ENCODE results near the gene TADA2A.

DNA sequence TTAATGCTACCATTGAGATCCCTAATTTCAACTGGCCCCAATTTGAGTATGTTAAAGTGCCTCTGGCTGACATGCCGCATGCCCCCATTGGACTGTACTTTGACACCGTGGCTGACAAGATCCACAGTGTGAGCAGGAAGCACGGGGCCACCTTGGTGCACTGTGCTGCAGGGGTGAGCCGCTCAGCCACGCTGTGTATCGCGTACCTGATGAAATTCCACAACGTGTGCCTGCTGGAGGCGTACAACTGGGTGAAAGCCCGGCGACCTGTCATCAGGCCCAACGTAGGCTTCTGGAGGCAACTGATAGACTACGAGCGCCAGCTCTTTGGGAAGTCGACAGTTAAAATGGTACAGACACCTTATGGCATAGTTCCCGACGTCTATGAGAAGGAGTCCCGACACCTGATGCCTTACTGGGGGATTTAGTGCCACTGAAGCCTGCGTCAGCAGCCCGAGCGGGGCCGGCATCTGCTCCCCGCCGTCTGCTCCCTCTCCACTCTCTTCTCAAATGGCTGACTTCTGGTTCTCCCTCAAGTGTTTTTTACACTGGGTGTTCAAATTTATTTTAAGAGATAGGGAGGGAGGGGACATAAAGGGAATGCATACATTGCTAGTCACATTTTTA lies 105.9 kb downstream of the TADA2A start:
- TF ChIP-seq GATA2 (IDR thresholded peaks at IDR 0.05; ENCODE audit: low read depth, low read length) (no peak), GATA3 (IDR thresholded peaks at IDR 0.05; ENCODE audit: low read depth, low read length) (no peak)
